HFFc6 (cell line): ENCODE data around the gene PAK1. TPM values are rescaled to one million over a fixed set of nuclear protein-coding genes. Genes with fewer than 3 reads are reported as not detected.
"Not testable (repeated sequence)": the region's sequence is repeated elsewhere in the genome, so short reads cannot be mapped to it uniquely, and the experiment has no call there.

ENCODE experiments used
- DNase-seq: peaks from one replicate; pipeline ENCODE4 v3.0.0-alpha.2; 2018
- H3K27ac Mint-ChIP-seq: 2 replicates; pipeline ENCODE4 v1.8.0; 2020; ENCODE audit warnings: mild to moderate bottlenecking, mixed read lengths
- H3K27me3 Mint-ChIP-seq: 2 replicates; pipeline ENCODE4 v1.8.0; 2021; ENCODE audit warnings: mild to moderate bottlenecking, moderate library complexity, mixed read lengths; ENCODE audit not compliant: insufficient read depth
- H3K36me3 Mint-ChIP-seq: 2 replicates; pipeline ENCODE4 v1.8.0; 2021; ENCODE audit warnings: low read depth, mixed read lengths
- H3K4me1 Mint-ChIP-seq: 2 replicates; pipeline ENCODE4 v1.8.0; 2020; ENCODE audit warnings: low read depth, mixed read lengths
- H3K4me3 Mint-ChIP-seq: 2 replicates; pipeline ENCODE4 v1.8.0; 2020; ENCODE audit warnings: mild to moderate bottlenecking, moderate library complexity, mixed read lengths
- H3K9me3 Mint-ChIP-seq: 2 replicates; pipeline ENCODE4 v1.8.0; 2020; ENCODE audit warnings: mild to moderate bottlenecking, mixed read lengths
- total RNA-seq, 6 experiments: library from RNA; stranded (reverse); fragmentation: NEBNext Ultra II Directional; extraction: Animal tissue kit (Norgen Biotek cat#: 25700); gene quantifications; 2 replicates in 1 of 6; 3 replicates in 5 of 6; pipeline ENCODE4 v1.2.3, GENCODE V29; 2021
- TF ChIP-seq, protein P1 (sequence below): fragments of 200-600 bp; sonication (generic); IDR thresholded peaks from 2 replicates; pipeline ENCODE4 v1.5.0; 2021; ENCODE audit warnings: antibody characterized with exemption, mild to moderate bottlenecking

The PAK1 gene
- total RNA-seq, 6 experiments from 2014 or later = 41.7 to 52.2 (median 48.8) TPM

DNA sequence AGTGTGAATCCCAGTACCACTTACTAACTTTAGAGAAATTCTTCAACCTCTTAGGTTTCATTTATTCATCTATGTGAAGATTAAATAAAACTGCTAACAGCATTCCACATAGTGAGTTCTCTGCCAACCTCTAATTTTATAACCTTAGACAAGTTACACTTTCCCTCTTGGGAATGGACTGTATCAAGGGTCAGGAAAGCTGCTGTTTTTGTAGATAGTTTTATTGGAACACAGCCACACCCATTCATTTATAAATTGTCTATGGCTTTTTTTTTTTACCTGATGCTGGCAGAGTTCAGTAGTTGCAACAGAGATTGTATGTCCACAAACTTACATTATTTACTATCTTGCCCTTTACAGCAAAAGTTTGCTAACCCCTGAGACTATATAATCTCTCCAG is 81.1 kb downstream of the PAK1 start:
- DNase-seq = no peak
- Mint-ChIP-seq H3K9me3 (no peaks in the 10 kb centered on the region), H3K27me3 (no peaks in the 10 kb centered on the region), H3K4me3 (no peak overlapping the region), H3K4me1 (no peaks in the 10 kb centered on the region), H3K27ac (no peak overlapping the region), H3K36me3 (peaks cover 18% of the 10 kb centered on the region)
- TF ChIP-seq, protein P1, sequence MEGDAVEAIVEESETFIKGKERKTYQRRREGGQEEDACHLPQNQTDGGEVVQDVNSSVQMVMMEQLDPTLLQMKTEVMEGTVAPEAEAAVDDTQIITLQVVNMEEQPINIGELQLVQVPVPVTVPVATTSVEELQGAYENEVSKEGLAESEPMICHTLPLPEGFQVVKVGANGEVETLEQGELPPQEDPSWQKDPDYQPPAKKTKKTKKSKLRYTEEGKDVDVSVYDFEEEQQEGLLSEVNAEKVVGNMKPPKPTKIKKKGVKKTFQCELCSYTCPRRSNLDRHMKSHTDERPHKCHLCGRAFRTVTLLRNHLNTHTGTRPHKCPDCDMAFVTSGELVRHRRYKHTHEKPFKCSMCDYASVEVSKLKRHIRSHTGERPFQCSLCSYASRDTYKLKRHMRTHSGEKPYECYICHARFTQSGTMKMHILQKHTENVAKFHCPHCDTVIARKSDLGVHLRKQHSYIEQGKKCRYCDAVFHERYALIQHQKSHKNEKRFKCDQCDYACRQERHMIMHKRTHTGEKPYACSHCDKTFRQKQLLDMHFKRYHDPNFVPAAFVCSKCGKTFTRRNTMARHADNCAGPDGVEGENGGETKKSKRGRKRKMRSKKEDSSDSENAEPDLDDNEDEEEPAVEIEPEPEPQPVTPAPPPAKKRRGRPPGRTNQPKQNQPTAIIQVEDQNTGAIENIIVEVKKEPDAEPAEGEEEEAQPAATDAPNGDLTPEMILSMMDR = no peak

DNA sequence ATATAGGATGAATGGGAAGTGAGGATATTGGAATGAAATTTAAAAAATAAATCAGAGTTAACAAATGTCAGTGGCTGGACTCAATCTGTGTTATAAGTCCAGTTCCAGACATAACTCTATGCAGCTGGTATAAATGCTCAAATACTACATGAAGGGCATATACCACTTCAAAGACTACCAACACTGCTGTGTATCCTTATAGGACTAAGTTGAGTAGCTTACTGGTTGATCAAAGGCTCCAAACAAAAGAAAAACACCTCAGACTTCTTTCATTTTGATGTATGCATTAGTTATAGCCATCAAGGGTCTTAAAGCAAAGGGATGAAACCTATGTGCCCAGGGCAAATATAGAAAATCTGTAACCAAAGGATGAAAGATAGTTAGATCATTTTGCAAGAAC is 86.2 kb downstream of the PAK1 start:
- Mint-ChIP-seq H3K4me3 (no peak overlapping the region), H3K27ac (no peak overlapping the region), H3K27me3 (no peaks in the 10 kb centered on the region), H3K4me1 (peaks cover 28% of the 10 kb centered on the region), H3K36me3 (peaks cover 37% of the 10 kb centered on the region), H3K9me3 (peaks cover 3% of the 10 kb centered on the region; the same call in 1 of the 2 replicates)
- TF ChIP-seq, protein P1 = no peak
- DNase-seq = no peak

DNA sequence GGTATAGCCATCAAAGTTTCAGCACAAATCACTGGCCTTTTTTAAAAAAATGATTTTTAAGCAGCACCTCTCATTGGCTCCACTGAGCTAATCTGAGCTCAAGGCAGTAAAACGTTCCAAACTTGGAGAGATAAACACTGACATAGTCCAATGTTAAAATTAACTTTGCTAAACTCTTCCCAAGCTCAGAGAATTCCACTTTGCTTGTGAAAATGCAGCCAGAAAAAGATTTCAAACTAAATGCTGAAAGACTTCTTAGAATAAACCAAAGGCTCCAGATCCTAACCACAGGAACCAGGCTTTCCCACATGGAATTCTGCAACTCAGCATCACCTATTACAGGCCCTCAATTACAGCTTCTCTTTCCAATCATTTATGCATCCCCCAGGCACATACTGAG is 87.7 kb downstream of the PAK1 start:
- DNase-seq = no peak
- H3K9me3 Mint-ChIP-seq = peaks cover 3% of the 10 kb centered on the region; the same call in 1 of the 2 replicates
- H3K4me1 Mint-ChIP-seq = peaks cover 41% of the 10 kb centered on the region
- H3K36me3 Mint-ChIP-seq = peaks cover 33% of the 10 kb centered on the region
- H3K27ac Mint-ChIP-seq = no peak overlapping the region
- TF ChIP-seq, protein P1 = no peak
- H3K27me3 Mint-ChIP-seq = no peaks in the 10 kb centered on the region
- no peak overlapping the region for H3K4me3 Mint-ChIP-seq

DNA sequence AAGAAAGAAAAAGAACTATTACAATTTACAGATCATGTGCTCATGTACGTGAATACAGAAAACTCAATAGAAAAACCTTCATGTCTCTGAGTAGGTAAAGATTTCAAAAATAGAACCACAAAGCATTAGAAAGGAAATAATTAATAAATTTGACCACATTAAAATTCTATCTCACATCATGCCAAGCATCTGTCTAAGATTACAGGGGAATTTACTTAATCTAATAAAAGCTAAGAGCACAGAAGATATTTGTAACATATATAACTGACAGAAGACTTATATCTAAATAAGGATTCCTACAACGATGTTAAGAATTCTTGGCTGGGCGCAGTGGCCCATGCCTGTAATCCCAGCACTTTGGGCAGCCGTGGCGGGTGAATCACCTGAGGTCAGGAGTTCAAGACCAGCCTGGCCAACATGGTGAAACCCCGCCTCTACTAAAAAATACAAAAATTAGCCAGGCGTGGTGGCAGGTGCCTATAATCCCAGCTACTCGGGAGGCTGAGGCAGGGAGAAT is 88.6 kb downstream of the PAK1 start:
- Mint-ChIP-seq H3K4me1 (peaks cover 50% of the 10 kb centered on the region), H3K36me3 (peaks cover 28% of the 10 kb centered on the region)
- H3K4me3 Mint-ChIP-seq, H3K27ac Mint-ChIP-seq, H3K9me3 Mint-ChIP-seq, DNase-seq, H3K27me3 Mint-ChIP-seq: not testable (repeated sequence)

DNA sequence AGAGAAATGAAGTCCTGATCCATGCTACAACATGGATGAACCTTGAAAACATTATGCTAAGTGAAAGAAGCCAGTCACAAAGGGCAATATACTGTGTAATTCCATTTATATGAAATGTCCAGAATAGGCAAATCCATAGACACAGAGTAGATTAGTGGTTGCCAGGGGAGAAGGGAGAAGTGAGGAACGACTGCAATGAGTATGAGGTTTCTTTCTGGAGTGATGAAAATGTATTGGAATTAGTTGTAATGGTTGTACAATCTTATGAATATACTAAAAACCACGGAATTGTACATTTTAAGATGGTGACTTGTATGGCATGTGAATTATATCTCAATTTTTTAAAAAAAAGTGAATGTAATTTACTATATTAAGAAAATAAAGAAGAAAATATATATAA is 89.3 kb downstream of the PAK1 start:
- H3K27me3 Mint-ChIP-seq = no peaks in the 10 kb centered on the region
- peaks cover 3% of the 10 kb centered on the region; the same call in 1 of the 2 replicates for H3K9me3 Mint-ChIP-seq
- H3K27ac Mint-ChIP-seq = no peak overlapping the region; the same call in 1 of the 2 replicates

DNA sequence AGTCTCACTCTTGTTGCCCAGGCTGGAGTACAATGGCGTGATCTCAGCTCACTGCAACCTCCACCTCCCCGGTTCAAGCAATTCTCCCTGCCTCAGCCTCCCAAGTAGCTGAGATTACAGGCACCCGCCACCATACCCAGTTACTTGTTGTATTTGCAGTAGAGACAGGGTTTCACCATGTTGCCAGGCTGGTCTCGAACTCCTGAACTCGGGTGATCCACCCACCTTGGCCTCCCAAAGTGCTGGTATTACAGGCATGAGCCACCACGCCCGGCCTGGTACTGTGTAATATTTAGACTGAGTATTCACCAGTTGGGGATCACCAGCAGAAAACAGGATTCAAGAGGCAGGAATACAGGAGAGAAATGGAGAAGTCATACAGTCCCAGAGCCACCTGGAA is 90.5 kb downstream of the PAK1 start:
- H3K36me3 Mint-ChIP-seq = peaks cover 34% of the 10 kb centered on the region
- not testable (repeated sequence) for DNase-seq, H3K27ac Mint-ChIP-seq, H3K27me3 Mint-ChIP-seq, H3K9me3 Mint-ChIP-seq, H3K4me3 Mint-ChIP-seq
- H3K4me1 Mint-ChIP-seq = peaks cover 67% of the 10 kb centered on the region

More for the DNA sequence above, 89.3 kb downstream of the PAK1 start:
- Mint-ChIP-seq H3K4me3 (no peak overlapping the region), H3K4me1 (peaks cover 57% of the 10 kb centered on the region), H3K36me3 (peaks cover 34% of the 10 kb centered on the region)
- DNase-seq = no peak
- TF ChIP-seq, protein P1 = no peak
